Fibroblast of skin of back (primary cell): ENCODE data around the gene NPPC.
"Not testable (repeated sequence)": the region's sequence is repeated elsewhere in the genome, so short reads cannot be mapped to it uniquely, and the experiment has no call there.

Experiments
- DNase-seq: peaks from one replicate; pipeline ENCODE4 v3.0.0-alpha.2; 2013

NPPC gene

DNA sequence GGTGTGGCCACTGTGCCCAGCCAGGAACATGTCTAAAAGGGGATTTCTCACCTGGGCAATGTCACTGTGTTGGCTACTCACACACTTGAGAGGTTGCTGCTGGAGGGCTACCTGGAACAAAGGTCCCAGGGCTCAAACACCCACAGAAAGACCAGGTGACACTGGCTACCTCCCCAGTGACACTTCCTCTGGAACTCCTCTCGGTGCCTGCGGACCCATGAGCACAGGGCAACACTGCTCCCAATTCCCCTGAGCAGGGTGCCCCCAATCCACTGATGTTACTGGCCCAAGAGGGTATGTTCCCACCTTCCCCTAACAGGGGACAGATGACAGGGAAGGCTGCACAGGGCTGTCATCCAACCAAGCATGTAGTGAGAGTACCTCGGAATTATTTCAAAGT lies 5.8 kb downstream of the NPPC start:
- DNase-seq = no peak

DNA sequence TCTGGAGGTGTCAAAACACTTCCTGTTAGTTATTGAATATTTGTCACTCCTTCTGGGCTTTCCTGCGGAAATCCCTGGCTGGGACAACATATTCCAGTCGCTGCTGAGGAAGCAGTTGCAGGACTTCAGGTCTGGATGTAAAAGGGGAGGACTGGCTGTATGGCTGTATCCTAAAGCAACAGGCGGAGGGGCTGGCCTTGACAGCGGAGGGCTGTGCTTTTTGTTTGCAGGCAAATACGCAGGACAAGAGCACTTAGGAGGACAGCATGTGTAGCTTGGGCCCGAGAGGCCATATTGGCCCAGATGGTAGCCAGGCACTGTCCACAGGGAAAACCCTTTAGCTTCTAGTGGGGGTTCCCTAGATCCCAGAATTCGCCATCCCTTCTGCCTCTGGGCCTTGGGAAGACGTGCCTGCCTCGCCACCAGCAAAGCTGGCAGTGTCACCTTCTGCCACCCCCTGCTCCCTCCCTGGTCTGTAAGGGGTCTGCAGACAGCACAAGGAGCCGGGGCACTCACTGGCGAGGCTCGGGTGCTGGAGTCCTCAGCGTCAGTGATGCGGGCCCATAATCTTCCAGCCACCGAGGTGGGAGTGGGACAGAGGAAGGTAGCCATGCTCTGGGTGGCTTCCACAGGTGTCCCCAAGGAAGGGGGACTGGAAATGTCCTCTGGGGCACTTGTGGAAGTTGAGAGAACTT lies 6.7 kb downstream of the NPPC start:
- DNase-seq = no peak

DNA sequence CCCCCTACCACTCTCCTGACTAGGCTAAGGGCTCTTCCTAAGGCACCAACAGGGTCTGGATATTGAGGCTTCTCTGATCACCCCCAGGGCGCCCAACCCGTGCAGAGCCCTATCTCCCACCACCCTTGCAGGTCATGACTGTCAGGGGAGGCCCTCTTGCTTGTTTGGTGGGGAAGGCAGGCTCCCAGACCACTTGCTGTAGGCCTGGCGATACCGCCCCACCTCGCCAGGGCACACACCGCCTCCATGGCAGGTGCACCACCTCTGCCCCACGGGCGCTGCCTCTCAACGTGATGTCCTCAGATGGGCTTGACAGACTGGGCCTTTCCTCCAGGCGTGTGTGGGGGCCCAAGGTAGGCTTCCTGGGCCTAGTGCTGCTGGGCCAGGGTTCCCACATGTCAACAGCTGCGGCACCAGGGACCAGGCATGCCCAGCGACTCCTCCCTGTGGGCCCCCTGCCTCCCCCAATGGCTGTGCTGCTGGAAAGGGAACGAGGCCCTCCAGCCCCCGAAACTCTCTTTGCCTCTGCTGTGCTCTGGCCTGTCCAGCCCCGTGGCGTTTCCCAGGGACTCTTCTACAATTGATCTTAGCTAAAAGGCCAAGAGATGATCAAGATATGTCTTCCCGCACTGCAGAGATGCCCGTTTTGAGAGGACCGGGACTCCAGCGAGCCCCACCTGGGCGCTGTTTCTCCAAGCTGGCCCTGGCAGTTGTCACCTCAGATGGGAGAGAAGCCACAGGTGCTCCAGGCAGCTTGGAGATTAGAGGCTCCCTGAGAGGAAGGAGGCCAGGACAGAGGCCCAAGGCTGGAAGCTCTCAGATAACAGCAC lies 7.5 kb downstream of the NPPC start:
- DNase-seq = no peak

- DNase-seq = no peak
These were observed 8.7 kb downstream of the NPPC start for GRCh38 chr2:231917280-231918066.

GRCh38 chr2:231914077-231914690 lies 12.0 kb downstream of the NPPC start:
- no peak for DNase-seq

GRCh38 chr2:231911381-231911780 lies 14.8 kb downstream of the NPPC start:
- DNase-seq = no peak

GRCh38 chr2:231910771-231911170 lies 15.4 kb downstream of the NPPC start:
- DNase-seq = no peak

GRCh38 chr2:231910161-231910560 lies 16.0 kb downstream of the NPPC start:
- not testable (repeated sequence) for DNase-seq

- no peak for DNase-seq
These were observed 16.6 kb downstream of the NPPC start for GRCh38 chr2:231909631-231910030.

GRCh38 chr2:231908584-231908983 lies 17.6 kb downstream of the NPPC start:
- no peak for DNase-seq

DNA sequence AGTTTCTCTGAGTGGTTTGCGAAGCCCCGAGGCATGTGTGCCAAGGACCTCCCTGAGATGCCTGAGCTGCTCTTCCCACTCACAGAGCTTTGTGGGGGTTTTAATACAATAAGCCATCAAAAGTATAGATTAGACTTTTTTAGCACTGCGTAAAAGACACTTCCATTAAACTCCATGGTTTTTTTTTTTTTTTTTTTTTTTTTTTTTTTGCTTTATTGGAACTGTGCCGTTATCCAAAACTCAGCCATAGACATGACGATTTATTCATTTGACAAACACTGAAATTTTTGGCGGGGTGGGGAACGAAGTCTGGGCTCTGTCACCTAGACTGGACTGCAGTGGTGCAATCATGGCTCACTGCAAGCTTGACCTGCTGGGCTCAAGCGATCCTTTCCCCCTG lies 18.4 kb downstream of the NPPC start:
- no peak for DNase-seq

GRCh38 chr2:231905026-231905425 lies 21.2 kb downstream of the NPPC start:
- DNase-seq = no peak

DNA sequence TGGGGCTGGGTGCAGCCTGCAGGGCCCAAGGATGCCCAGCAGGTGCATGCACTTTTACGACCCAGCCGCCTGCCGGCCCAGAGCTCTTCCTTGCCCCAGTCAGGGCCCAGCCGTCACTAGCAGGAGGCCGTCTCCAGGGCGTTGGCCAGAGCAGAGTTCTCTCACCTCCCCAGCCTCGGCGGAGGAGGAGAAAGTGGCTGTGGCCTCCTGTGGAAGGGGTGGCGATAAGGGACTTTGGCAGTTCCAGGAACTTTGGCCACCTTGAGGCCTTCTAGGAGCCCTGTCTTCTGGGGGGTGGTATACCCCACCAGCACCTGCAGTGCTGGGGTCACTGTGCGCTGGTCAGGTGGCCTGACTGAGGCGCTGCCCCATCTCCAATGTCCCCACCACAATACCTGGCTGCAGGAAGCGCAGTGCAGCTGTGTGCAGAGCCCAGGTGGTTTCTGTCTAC lies 22.0 kb downstream of the NPPC start:
- DNase-seq = no peak

- DNase-seq = no peak
These were observed 23.6 kb downstream of the NPPC start for GRCh38 chr2:231902598-231902997.

DNA sequence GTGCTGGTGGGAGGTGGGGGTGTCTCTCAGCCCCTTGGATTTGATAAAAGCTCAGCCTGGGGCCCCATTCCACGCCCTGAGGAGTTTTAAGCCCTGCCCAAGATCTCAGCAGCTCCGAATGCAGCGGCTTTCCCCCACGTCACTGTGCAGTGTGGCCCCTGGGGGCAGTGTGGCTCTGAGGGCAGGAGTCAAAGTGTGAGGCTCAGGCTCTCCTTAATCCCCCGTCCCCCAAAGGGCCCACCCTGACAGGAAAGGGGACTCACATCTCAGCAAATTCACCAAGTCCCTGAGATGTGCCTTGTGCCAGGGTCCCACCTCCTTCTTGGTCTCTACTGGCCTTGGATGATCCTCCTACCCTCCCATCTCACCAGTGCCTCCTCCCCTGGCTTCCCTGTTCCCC lies 25.2 kb downstream of the NPPC start:
- DNase-seq = no peak

DNA sequence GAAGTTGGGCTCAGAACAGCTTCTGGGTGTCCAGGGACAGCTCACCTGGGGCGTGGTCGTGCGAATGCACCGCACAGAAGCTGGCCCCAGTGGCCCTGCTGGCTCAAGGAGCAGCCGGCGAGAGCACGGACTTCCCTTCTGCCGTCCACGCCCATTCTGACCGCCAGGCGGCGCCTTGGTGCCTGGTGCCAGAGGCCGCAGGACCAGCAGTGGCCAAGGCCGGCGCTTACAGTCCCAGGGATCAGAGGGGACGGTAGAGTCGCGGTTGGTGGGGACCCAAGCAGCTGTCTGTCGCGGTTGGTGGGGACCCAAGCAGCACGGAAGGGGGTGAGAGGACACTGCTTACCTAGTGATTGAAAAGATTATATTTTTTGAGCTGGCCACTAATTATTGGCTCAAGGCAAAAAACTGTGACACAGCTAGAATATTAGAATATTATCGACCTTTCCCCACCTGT lies 25.7 kb downstream of the NPPC start:
- peak; percentile 61 for DNase-seq

- no peak for DNase-seq
These were observed 31.4 kb downstream of the NPPC start for GRCh38 chr2:231894566-231895380.

- no peak for DNase-seq
These were observed 34.7 kb downstream of the NPPC start for GRCh38 chr2:231891514-231891905.

GRCh38 chr2:231890896-231891513 lies 35.2 kb downstream of the NPPC start:
- no peak for DNase-seq

DNA sequence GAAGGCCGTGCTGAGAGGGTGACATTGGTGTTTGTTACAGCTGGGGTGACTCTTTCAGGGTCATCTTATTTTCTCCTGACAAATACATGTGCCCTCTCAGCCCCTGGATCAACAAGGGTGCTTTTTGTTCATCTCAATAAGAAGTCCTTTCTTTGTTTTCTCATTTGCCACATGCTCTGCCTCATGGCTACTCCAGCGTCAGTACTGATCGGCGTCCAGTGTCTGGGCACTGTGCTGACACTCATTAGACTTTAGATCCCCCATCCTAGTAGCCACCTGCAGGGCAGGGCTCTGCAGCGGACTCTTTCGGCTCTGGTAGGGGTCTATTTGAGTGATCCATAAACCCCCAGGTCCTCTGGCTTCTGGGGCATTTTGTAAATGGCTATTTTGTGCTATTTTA lies 38.4 kb downstream of the NPPC start:
- no peak for DNase-seq

DNA sequence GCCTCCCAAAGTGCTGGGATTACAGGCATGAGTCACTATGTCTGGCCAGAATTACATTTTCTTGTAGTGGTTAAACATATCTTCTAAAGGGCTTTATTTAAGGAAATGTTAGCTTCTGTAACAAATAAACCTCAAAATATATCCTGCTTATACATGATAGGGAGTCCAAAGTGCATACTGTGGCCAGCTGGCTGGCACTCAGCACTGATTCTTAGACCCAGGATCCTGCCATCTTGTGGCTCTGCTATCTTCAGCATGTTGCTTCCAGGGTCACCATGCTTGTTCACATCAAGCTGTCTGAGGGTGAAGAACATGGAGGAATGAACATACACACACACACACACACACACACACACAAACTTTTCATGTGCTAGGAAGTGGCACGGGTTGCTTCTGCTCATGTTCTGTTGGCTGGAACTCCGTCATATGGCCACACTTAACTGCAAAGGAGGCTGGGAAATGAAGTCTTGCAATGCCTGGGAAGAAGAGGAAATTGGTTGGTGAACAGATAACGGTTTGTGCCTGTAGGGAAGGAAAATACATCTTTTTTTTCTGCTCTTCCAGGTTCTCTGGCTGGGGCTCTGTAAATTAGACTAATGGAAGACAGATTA lies 40.0 kb downstream of the NPPC start:
- no peak for DNase-seq
